Fibroblast of skin of right biceps (primary cell): Measurements from ENCODE around the gene SH3RF3.

Experiments used
- DNase-seq: peaks from one replicate; pipeline ENCODE4 v3.0.0-alpha.2; 2013

The SH3RF3 gene

GRCh38 chr2:109401370-109401769 lies 272.4 kb downstream of the SH3RF3 start:
- no peak for DNase-seq

DNA sequence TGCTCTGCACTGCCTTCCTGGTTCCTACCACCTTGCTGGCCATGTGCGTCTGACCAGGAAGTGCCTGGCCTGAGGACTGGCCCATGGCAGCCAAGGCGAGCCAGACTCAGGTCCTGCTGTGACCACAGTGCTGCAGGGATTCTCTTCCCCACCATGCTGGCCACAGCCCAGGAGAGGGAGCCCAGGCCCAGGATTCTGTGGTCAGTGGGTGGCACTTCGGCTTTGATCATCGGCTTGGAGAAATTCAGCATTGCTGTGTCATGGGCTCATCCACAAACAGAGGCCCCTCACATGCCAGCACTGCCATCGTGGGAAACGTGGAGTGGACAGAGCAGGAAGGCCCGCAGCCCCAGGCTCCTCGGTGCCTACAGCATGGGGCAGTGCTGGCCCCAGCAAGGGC lies 273.2 kb downstream of the SH3RF3 start:
- no peak for DNase-seq

DNA sequence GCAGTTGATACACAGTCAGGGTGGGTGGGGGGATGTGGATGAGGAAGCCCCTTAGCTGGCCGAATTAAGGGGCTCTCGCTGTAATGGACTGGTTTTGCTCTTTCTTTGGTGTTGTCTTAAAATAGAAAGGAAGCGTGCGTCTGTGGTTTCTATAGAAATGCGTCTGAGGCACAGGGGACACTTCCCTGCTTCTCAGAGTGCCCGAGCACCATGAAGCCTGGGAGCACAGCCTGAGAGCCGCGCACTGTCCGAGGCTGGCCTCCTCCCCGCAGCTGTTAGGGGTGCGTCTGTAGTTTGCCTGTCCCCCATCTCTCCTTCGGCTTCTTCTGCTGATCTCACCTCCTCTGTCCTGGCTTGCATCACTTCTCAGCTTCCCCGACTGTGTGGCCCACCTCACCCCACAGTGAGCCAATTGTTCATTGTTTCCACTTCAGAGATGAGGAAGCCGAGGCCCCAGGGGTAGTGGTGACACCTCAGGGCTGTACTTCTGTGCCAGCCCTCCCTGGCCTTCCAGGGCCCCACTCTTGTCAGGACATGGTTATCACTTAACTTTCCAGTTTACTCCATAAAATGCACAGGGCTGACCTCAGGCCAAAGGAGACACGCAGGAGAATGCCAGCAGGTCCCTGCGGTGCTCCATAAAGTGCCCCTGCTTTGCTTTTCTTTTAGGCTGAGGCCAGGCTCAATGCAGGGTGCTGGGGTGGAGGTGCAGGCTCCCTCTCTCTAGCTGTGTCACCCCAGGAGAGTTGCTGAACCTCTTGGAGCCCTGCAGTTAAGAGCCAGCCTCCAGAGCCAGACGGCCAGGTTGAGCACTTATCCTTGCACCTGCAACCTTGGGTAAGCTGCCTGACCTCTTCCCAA lies 274.2 kb downstream of the SH3RF3 start:
- no peak for DNase-seq

- no peak for DNase-seq
These were observed 274.8 kb downstream of the SH3RF3 start for GRCh38 chr2:109403841-109404201.

- no peak for DNase-seq
These were observed 275.7 kb downstream of the SH3RF3 start for GRCh38 chr2:109404681-109405080.

DNA sequence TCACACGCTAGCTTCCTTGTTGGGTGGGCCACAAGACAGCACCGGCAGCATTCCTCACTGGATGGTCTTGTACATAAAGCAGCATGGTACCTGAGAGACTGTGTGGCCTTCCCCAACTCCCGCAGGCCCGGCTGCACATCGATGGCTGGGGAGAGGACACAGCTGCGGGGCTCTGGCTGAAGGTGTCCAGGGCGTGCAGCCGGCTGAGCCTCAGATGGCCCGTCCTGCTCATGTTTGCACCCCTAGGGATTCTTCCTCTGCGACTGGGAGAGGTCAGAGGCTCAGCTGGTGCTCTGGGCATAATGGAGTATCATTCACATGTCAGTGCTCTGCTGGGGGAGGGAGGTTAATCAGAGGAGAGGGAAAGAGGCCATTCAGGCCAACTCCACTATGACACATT lies 276.9 kb downstream of the SH3RF3 start:
- no peak for DNase-seq

- no peak for DNase-seq
These were observed 277.3 kb downstream of the SH3RF3 start for GRCh38 chr2:109406301-109406700.

- DNase-seq = no peak
These were observed 278.5 kb downstream of the SH3RF3 start for GRCh38 chr2:109407276-109408042.

- DNase-seq = no peak
These were observed 279.0 kb downstream of the SH3RF3 start for GRCh38 chr2:109408043-109408335.

DNA sequence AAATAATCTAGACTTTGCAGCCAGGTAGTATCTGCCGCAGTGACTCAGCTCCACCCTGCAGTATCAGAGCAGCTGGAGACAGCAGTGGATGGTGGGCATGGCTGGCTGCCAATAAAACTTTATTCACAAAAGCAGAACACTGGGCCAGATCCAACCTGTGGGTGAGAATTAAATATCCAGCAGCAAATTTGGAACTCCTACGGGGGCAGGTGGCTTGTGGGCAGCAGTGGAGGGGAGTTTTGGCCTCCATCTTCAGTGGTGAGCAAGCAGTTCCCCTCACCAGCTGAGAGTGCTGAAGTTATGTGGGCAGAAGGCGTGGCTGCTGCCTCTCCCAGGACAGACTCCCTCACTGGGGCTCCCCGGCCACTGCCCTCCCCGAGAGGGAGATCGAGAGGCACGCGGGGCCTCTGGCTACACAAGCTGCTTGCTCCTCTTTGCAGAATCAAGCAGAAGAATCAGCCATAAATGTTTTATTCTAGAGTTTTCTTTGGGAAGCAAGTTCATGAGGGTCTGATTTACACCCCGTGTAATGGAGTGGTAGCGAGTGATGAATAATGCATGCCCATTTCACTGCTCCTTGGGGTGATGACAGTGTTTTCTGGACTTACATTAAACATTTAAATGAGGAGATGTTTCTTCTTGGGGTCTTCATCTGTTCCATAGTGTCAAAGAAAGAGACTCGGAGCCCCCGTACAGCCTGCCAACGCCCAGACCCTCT lies 280.5 kb downstream of the SH3RF3 start:
- no peak for DNase-seq

GRCh38 chr2:109410039-109410815 lies 281.2 kb downstream of the SH3RF3 start:
- DNase-seq = no peak

GRCh38 chr2:109411640-109412325 lies 282.8 kb downstream of the SH3RF3 start:
- no peak for DNase-seq

DNA sequence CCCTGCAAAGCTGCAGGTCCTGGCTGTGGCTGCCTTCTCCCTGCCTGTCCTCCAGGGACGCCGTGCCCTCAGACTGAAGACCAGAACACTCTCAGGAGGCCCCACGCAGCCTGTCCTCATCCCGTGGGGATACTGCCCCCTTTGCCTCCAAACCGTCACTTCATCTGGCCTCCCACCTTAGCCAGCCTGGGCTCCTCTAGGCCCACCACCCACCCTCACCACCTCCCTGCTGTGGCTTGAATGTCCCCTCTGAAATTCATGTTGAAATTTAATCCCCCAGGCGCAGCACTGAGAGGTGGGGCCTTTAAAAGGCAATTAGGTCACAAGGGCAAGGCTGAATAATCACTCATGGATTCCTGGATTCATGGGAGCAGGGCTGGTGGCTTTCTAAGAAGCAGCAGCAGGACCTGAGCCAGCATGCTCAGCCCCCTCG lies 286.6 kb downstream of the SH3RF3 start:
- DNase-seq = no peak

DNA sequence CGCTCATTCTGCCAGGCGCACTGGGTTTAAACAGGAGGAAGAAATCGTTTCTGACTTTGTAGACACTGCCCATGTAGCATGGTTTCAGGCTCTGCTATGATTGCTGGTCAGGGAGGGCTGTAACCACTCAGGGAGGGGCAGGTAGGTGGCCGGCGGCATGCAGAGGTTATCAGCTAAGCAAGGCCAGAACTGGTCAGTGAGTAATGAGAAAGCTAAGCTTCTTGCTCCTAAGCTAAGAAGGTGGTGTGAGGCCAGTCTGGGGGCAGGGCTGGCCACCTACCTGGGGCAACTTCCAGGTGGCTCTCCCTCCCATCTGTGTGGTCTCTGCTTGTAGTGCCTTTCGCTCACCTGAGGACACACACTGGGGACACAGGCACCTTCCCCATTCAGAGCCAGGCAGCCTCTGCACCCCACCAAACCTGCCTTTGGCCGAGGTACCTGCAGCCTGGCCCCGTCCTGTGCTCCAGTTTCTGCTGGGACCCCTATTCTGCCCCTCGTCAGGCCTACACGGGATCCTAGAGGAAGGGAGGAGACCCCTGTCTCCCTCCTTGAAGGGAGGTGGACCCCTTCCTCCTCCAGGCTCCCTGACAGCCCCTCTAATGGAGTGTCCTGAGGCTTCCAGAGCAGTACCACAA lies 288.8 kb downstream of the SH3RF3 start:
- DNase-seq = no peak

DNA sequence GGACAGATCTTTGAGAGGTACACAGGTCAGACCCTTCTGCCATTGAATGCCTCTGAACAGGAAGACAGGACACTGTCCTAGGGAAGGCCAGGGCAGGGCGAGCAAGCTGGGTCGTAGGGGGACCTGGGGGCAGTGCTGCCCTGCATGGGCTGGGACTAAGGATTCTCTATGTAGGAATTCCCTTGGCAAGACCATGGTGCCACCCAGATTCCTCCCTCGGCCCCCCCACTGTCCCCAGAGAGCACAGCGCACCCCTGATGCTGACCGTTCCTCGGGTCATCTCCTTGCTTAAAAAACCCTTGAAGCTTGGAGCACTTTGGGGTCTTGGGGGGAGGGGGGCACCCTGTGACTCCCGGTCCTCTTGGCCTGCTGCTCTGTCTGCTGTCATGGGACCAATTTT lies 289.7 kb downstream of the SH3RF3 start:
- DNase-seq = no peak

DNA sequence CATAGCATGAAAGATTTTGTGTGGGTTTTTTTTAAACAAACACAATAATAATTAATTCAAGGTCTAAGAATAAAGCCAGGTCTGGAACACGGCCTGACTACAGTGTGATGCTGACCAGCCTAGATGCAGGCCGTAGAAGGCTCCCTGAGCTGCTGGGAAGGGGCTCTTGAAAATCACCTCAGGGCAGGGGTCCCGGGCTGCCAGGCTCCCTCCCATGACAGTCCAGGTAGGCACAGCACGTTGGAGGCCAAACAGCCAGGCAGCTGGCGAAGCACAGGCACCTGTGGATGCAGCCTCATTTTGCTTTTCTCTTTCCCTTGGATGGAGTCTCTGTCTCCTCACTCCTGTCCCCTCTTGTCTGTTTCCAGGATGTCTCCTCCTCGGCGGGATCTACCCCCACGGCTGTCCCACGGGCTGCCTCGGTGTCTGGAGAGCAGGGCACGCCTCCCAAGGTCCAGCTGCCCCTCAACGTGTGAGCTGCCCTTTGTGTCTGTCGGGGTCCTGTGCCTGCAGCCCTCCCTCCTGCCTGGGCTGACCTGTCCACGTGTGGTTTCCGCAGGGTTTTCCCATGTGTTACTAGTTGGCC lies 290.3 kb downstream of the SH3RF3 start:
- no peak for DNase-seq

- peak; percentile 21 for DNase-seq
These were observed 291.0 kb downstream of the SH3RF3 start for GRCh38 chr2:109419960-109420370.

DNA sequence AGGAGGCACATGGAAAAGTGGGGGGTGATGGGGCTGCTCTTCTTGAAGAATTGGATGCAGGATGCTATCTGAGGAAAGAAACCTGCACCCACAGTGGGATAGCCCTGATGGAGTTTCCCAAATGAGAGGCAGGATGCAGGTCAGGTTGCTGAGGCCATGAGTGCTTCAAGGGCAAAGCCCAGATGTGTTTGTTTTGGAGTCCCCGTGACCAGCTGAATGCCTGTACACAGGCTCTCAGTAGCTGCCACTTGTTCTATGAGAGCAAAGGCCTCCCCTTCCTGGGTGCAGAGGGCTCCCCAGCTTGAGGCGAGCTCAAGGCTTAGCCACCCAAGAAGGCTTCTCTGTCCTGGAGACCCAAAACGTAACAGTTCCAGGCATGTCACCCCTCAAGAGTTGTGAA lies 292.1 kb downstream of the SH3RF3 start:
- no peak for DNase-seq

GRCh38 chr2:109421642-109422041 lies 292.6 kb downstream of the SH3RF3 start:
- DNase-seq = no peak

- no peak for DNase-seq
These were observed 293.2 kb downstream of the SH3RF3 start for GRCh38 chr2:109422071-109422757.
